HEK293 (cell line): ENCODE data around the gene SERPINB7.

ENCODE experiments used
- CTCF ChIA-PET: fragments of 350-600 bp; formaldehyde crosslinking; extraction: SDS; loops from one replicate; lab custom pipeline; 2021; ENCODE audit warnings: antibody characterized with exemption; lab: Yijun Ruan, JAX
- POLR2A ChIA-PET: fragments of 300-600 bp; formaldehyde crosslinking; extraction: SDS; loops from one replicate; lab custom pipeline; 2020; ENCODE audit warnings: antibody characterized with exemption, inconsistent platforms; lab: Yijun Ruan, JAX
- H3K27ac ChIP-seq: fragments of 200-500 bp; sonication (Bioruptor generic); 2 replicates; pipeline ENCODE4 v1.5.1; 2014; ENCODE audit warnings: low read depth, low read length, control low read depth, inconsistent platforms; ENCODE audit errors: extremely low read depth
- H3K36me3 ChIP-seq, 2 experiments: fragments of 200-500 bp in 1 of 2; sonication (Bioruptor generic) in 1 of 2; 1 replicate in 1 of 2; 2 replicates in 1 of 2; pipeline ENCODE4 v1.5.1; 2014 to 2017; ENCODE audit warnings: inconsistent platforms in 2 of 2, low read length in 2 of 2; ENCODE audit not compliant: control insufficient read depth in 2 of 2, insufficient read depth in 1 of 2
- H3K4me1 ChIP-seq: fragments of 200-500 bp; sonication (Bioruptor generic); 2 replicates; pipeline ENCODE4 v1.5.1; 2014; ENCODE audit warnings: mild to moderate bottlenecking, low read length, inconsistent platforms; ENCODE audit not compliant: control insufficient read depth, insufficient read depth
- H3K4me3 ChIP-seq: 2 replicates; pipeline ENCODE4 v1.5.1; 2011; ENCODE audit warnings: low read depth, mild to moderate bottlenecking, control low read depth, low read length, moderate library complexity
- H3K9me3 ChIP-seq: fragments of 200-500 bp; sonication (Bioruptor generic); 2 replicates; pipeline ENCODE4 v1.5.1; 2014; ENCODE audit warnings: low read depth, low read length, inconsistent platforms; ENCODE audit not compliant: control insufficient read depth, insufficient read depth
- AEBP2 ChIP-seq: fragments of 450-650 bp; formaldehyde crosslinking; IDR thresholded peaks from 2 replicates; pipeline ENCODE4 v1.5.1; 2016; ENCODE audit warnings: missing biosample characterization, missing genetic modification characterization, borderline replicate concordance
- GLI2 ChIP-seq: fragments of 450-650 bp; formaldehyde crosslinking; IDR thresholded peaks from 2 replicates; pipeline ENCODE4; 2017; ENCODE audit warnings: missing biosample characterization, missing genetic modification characterization, low read depth, borderline replicate concordance
- HOXD13 ChIP-seq: sonication (generic); formaldehyde crosslinking; IDR thresholded peaks from 2 replicates; pipeline ENCODE4 v1.8.0; 2022; ENCODE audit warnings: missing genetic modification reagents, borderline replicate concordance
- KLF17 ChIP-seq: fragments of 450-650 bp; formaldehyde crosslinking; IDR thresholded peaks from 2 replicates; pipeline ENCODE4 v1.5.1; 2016; ENCODE audit warnings: missing biosample characterization, missing genetic modification characterization
- SP2 ChIP-seq: fragments of 450-650 bp; formaldehyde crosslinking; IDR thresholded peaks from 2 replicates; pipeline ENCODE4 v1.5.1; 2016; ENCODE audit warnings: missing biosample characterization, missing genetic modification characterization
- ZBTB6 ChIP-seq: fragments of 450-650 bp; formaldehyde crosslinking; IDR thresholded peaks from 2 replicates; pipeline ENCODE4 v1.5.1; 2017; ENCODE audit warnings: missing biosample characterization, missing genetic modification characterization
- ZNF140 ChIP-seq: fragments of 450-650 bp; formaldehyde crosslinking; IDR thresholded peaks from 2 replicates; pipeline ENCODE4 v1.5.1; 2016; ENCODE audit warnings: missing biosample characterization, missing genetic modification characterization
- ZNF155 ChIP-seq: fragments of 450-650 bp; formaldehyde crosslinking; IDR thresholded peaks from 2 replicates; pipeline ENCODE4 v1.5.1; 2016; ENCODE audit warnings: missing biosample characterization, missing genetic modification characterization
- ZNF16 ChIP-seq: fragments of 450-650 bp; formaldehyde crosslinking; IDR thresholded peaks from 2 replicates; pipeline ENCODE4 v1.5.1; 2016; ENCODE audit warnings: low read depth, missing biosample characterization, missing genetic modification characterization
- ZNF280C ChIP-seq: fragments of 450-650 bp; formaldehyde crosslinking; IDR thresholded peaks from 2 replicates; pipeline ENCODE4 v1.5.1; 2016; ENCODE audit warnings: missing biosample characterization, missing genetic modification characterization
- ZNF391 ChIP-seq: fragments of 450-650 bp; formaldehyde crosslinking; IDR thresholded peaks from 2 replicates; pipeline ENCODE4 v1.5.1; 2016; ENCODE audit warnings: low read depth, missing biosample characterization, missing genetic modification characterization, borderline replicate concordance
- ZNF416 ChIP-seq: fragments of 450-650 bp; formaldehyde crosslinking; IDR thresholded peaks from 2 replicates; pipeline ENCODE4 v1.5.1; 2016; ENCODE audit warnings: missing biosample characterization, missing genetic modification characterization
- ZNF548 ChIP-seq: fragments of 450-650 bp; formaldehyde crosslinking; IDR thresholded peaks from 2 replicates; pipeline ENCODE4 v1.5.1; 2016; ENCODE audit warnings: missing biosample characterization, missing genetic modification characterization
- ZNF677 ChIP-seq: fragments of 450-650 bp; IDR thresholded peaks from 2 replicates; pipeline ENCODE4 v1.5.0; 2018; ENCODE audit warnings: missing biosample characterization, mild to moderate bottlenecking, missing genetic modification characterization, moderate library complexity
- ZNF785 ChIP-seq: fragments of 450-650 bp; formaldehyde crosslinking; IDR thresholded peaks from 2 replicates; pipeline ENCODE4 v1.5.1; 2016; ENCODE audit warnings: missing biosample characterization, missing genetic modification characterization
- ZNF792 ChIP-seq: fragments of 450-650 bp; formaldehyde crosslinking; IDR thresholded peaks from 2 replicates; pipeline ENCODE4 v1.5.1; 2016; ENCODE audit warnings: missing biosample characterization, missing genetic modification characterization
- ZSCAN23 ChIP-seq: fragments of 450-650 bp; formaldehyde crosslinking; IDR thresholded peaks from 2 replicates; pipeline ENCODE4 v1.5.1; 2016; ENCODE audit warnings: missing biosample characterization, missing genetic modification characterization
- TF ChIP-seq, protein P1 (sequence below): fragments of 450-650 bp; formaldehyde crosslinking; IDR thresholded peaks from 2 replicates; pipeline ENCODE4 v1.5.1; 2016; ENCODE audit warnings: missing biosample characterization, missing genetic modification characterization

Gene SERPINB7

DNA sequence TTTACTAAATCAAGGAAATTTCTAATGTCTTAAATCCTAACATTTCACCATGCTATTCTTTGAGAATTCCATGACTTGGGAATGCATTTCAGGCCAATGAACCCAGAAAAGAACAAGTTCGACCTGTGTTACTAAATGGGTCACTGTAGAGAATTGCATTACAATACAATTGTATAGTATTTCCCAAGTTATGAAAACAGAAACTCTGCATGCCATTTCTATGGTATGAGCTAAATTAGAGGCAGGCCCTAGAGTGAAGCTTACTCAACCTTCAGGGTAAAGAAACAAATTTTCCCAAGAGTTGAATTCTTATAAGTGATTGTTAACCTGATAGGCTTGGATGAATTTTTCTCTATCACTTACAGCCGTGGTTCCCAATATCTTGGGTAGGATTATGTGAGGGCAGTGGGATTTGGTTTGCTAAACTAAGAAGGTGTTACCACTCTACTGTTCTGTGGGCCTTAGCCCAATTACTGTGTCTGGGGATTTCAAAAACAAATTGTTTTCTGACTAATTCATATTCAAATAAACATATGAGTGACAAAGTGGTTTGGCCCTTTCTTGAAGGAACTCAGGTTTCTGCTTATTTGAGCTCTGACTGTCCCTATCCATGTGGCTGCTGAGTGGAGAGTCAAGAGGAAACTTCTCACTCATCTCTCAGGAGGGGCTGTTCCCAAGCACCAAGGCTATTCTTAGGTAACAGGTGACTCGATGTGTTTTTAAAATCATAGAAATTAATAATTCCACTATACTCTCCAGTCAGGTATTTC lies 11.2 kb upstream of the SERPINB7 start:
- Histone ChIP-seq H3K36me3 (no peaks in the 10 kb centered on the region), H3K9me3 (no peaks in the 10 kb centered on the region), H3K4me1 (no peaks in the 10 kb centered on the region), H3K27ac (no peak overlapping the region), H3K4me3 (no peak overlapping the region)
- POLR2A ChIA-PET = no interaction called here
- CTCF ChIA-PET = no interaction called here
- TF ChIP-seq ZNF391 (tag by site-specific recombination) (no peak), SP2 (tag by site-specific recombination) (no peak), ZNF280C (no peak), ZNF140 (tag by site-specific recombination) (no peak), ZNF677 (tag by site-specific recombination) (no peak), HOXD13 (CRISPR knock-in tag) (no peak), ZNF416 (no peak), ZNF785 (tag by site-specific recombination) (no peak), ZNF16 (tag by site-specific recombination) (no peak), AEBP2 (tag by site-specific recombination) (no peak), ZSCAN23 (tag by site-specific recombination) (no peak), KLF17 (tag by site-specific recombination) (no peak)
- TF ChIP-seq, protein P1, sequence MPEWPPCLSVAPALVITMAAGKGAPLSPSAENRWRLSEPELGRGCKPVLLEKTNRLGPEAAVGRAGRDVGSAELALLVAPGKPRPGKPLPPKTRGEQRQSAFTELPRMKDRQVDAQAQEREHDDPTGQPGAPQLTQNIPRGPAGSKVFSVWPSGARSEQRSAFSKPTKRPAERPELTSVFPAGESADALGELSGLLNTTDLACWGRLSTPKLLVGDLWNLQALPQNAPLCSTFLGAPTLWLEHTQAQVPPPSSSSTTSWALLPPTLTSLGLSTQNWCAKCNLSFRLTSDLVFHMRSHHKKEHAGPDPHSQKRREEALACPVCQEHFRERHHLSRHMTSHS (tag by site-specific recombination) = no peak

- H3K9me3 ChIP-seq = no peaks in the 10 kb centered on the region
- no peak overlapping the region for H3K4me3 ChIP-seq
- CTCF ChIA-PET = no interaction called here
- H3K4me1 ChIP-seq = no peaks in the 10 kb centered on the region
- no peak for TF ChIP-seq ZBTB6
- TF ChIP-seq ZNF792 (tag by site-specific recombination) = no peak
- no peak for TF ChIP-seq ZNF155 (tag by site-specific recombination)
- TF ChIP-seq ZNF548 (tag by site-specific recombination) = no peak
- no peak for TF ChIP-seq SP2 (tag by site-specific recombination)
- no peak for TF ChIP-seq ZNF140 (tag by site-specific recombination)
- TF ChIP-seq GLI2 = no peak
- TF ChIP-seq, all 188 proteins: peak for 0
- Histone ChIP-seq H3K27ac (no peak overlapping the region), H3K36me3 (no peaks in the 10 kb centered on the region)
- POLR2A ChIA-PET = no interaction called here
These were observed 9.4 kb upstream of the SERPINB7 start for GRCh38 chr18:63765837-63766236.
